ENCODE results near the gene KLRF2.

The KLRF2 gene

DNA sequence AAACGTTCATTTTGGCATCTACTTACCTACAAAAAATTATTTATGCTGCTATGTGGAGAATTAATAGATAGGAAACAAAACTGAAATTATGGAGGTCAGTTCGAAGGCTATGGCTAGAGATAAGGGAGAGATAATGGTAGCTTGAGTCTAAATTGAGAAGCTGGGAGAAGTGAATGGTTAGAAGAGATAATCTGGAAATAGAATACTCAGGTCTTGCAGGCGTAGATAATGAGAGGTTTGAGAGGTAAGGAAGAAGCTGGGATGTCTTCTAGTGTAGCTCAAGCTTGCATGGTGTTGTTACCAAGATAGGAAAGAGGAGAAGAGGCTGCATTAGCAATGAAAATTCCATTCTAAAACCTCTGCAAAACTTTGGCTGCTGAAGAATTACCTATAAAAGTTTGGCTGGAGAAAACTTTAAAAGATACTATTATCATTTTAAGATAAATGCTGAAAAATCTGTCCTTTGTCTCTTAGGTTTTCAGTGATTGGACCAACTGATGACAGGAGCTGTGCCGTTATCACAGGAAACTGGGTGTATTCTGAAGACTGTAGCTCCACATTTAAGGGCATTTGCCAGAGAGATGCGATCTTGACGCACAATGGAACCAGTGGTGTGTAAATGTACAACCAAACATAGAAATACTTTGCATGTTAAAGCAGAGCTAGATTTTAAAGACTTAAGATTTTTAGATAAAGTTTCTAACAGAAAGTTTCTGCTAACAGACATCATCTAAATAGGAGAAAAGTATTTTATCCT, 14.1 kb downstream of the KLRF2 start:
- TF ChIP-seq, protein P1, sequence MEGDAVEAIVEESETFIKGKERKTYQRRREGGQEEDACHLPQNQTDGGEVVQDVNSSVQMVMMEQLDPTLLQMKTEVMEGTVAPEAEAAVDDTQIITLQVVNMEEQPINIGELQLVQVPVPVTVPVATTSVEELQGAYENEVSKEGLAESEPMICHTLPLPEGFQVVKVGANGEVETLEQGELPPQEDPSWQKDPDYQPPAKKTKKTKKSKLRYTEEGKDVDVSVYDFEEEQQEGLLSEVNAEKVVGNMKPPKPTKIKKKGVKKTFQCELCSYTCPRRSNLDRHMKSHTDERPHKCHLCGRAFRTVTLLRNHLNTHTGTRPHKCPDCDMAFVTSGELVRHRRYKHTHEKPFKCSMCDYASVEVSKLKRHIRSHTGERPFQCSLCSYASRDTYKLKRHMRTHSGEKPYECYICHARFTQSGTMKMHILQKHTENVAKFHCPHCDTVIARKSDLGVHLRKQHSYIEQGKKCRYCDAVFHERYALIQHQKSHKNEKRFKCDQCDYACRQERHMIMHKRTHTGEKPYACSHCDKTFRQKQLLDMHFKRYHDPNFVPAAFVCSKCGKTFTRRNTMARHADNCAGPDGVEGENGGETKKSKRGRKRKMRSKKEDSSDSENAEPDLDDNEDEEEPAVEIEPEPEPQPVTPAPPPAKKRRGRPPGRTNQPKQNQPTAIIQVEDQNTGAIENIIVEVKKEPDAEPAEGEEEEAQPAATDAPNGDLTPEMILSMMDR (IDR thresholded peaks at IDR 0.05): no peak

DNA sequence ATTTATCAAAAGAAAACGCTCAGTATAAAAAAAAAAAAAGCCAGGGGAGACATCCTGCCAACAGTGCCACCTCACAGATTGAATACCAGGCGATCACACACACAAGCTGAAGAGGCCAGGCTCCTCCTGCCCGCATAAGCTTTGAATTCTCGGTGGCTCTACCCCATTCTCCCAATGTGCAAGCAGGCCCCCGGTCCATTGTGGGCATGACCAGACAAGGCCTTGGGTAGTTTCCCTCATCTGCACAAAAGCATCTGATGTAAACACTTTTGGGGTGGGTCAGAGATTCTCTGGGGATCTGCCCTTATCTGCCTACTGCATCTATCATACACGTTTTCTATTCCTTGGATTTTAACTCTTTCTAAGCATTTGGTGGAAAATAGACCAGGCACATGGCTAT, 16.2 kb downstream of the KLRF2 start:
- TF ChIP-seq, protein P1 (IDR thresholded peaks at IDR 0.05): no peak

DNA sequence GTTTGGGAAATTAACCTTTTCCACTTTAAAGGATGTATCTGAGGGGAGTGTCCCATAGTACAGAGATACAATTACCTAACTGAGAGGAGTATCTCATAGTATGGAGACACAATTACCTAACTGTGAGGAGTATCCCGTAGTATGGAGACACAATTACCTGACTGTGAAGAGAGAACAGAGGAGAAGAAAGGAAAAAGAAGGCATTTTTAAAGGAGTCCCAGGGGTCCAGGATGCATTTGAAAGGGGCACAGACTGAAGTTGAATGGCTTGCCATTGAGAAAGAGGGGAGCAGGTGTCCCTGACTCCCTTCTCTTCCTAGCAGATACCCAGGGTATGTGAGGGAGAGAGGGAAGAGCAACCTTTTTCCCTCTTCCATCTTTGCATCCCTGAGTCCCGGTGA, 17.9 kb downstream of the KLRF2 start:
- TF ChIP-seq, protein P1 (IDR thresholded peaks at IDR 0.05): no peak

GRCh38 chr12:9900930-9901329, 19.6 kb downstream of the KLRF2 start:
- TF ChIP-seq, protein P1 (IDR thresholded peaks at IDR 0.05): no peak

DNA sequence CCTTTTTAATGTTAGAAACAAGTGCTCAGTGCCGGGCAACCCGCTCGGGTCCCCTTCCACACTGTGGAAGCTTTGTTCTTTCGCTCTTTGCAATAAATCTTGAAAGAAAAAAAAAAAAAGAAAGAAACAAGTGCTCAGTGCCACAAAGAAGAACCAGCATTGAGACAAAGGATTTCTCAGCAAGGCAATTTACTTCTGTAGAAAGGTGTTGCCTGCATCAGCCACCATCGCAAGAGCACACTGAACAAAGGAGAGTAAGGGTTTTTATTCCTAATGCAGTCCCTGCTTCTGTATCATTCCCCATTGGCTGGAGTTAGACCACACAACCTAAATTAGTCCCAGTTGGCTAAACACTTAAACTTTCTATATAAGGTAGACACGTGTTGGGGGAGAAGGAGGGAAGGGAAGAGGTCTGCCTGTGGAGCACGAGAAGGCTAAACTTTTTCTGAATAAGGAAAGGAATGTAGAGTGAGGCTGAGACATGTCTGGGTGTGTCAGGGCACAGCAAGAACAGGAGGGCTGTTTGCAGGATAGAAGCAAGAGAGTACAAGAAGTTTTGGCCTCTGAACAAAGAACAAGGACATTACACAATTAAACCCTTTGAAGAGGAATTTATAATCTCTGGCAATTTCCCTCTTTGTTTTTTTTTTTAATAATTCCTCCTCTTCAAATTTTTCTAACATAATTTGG, 21.4 kb downstream of the KLRF2 start:
- TF ChIP-seq, protein P1 (IDR thresholded peaks at IDR 0.05): no peak

- TF ChIP-seq, protein P1 (IDR thresholded peaks at IDR 0.05): no peak
These were observed 25.6 kb downstream of the KLRF2 start for GRCh38 chr12:9906873-9907272.

GRCh38 chr12:9907769-9908168, 26.5 kb downstream of the KLRF2 start:
- TF ChIP-seq, protein P1 (IDR thresholded peaks at IDR 0.05): no peak
